GM04503 (cell line): ENCODE data around the gene RNF10.
"Not testable (repeated sequence)": the region's sequence is repeated elsewhere in the genome, so short reads cannot be mapped to it uniquely, and the experiment has no call there.

Experiments used
- DNase-seq: peaks from one replicate; pipeline ENCODE4 v3.0.0-alpha.2; 2012; ENCODE audit warnings: low read depth

Gene RNF10

GRCh38 chr12:120528861-120529525 lies 5.2 kb upstream of the RNF10 start, which contains the start of gene COQ5:
Gene COQ5 (minus strand): TSS chr12:120529158. CDS start chr12:120529141, 17 bp downstream.
- DNase-seq, result peak; percentile 44

- DNase-seq, result no peak
Measured at GRCh38 chr12:120529641-120530417, 4.3 kb upstream of the RNF10 start.

GRCh38 chr12:120530418-120530761 lies 3.8 kb upstream of the RNF10 start:
- DNase-seq, result not testable (repeated sequence)

GRCh38 chr12:120532701-120533238 lies 1.4 kb upstream of the RNF10 start:
- DNase-seq, result no peak

GRCh38 chr12:120534703-120535655 lies 823 bp downstream of the RNF10 start:
- peak; percentile 35 for DNase-seq

- DNase-seq, result no peak
Measured at GRCh38 chr12:120536064-120536791, 2.1 kb downstream of the RNF10 start.

- no peak for DNase-seq
Measured at GRCh38 chr12:120537856-120538220, 3.7 kb downstream of the RNF10 start.

GRCh38 chr12:120538281-120539156 lies 4.4 kb downstream of the RNF10 start:
- DNase-seq, result peak; percentile 24

- no peak for DNase-seq
Measured at GRCh38 chr12:120539303-120539702, 5.1 kb downstream of the RNF10 start.

- peak; percentile 25 for DNase-seq
Measured at GRCh38 chr12:120540445-120540844, 6.3 kb downstream of the RNF10 start.

GRCh38 chr12:120542166-120542565 lies 8.0 kb downstream of the RNF10 start:
- DNase-seq, result no peak

GRCh38 chr12:120544691-120545090 lies 10.5 kb downstream of the RNF10 start:
- DNase-seq, result no peak

- DNase-seq, result no peak
Measured at GRCh38 chr12:120546050-120546386, 11.9 kb downstream of the RNF10 start.

- no peak for DNase-seq
Measured at GRCh38 chr12:120554678-120555077, 20.5 kb downstream of the RNF10 start.

- no peak for DNase-seq
Measured at GRCh38 chr12:120557589-120557988, 23.4 kb downstream of the RNF10 start.

GRCh38 chr12:120562906-120563305 lies 28.8 kb downstream of the RNF10 start:
- DNase-seq, result no peak

GRCh38 chr12:120563495-120563894 lies 29.3 kb downstream of the RNF10 start:
- no peak for DNase-seq

GRCh38 chr12:120571299-120571698 lies 37.1 kb downstream of the RNF10 start:
- DNase-seq, result no peak

- no peak for DNase-seq
Measured at GRCh38 chr12:120573560-120573959, 39.4 kb downstream of the RNF10 start.

- peak; percentile 16 for DNase-seq
Measured at GRCh38 chr12:120574106-120574505, 40.0 kb downstream of the RNF10 start.

- DNase-seq, result no peak
Measured at GRCh38 chr12:120579179-120579578, 45.0 kb downstream of the RNF10 start.
